Muscle layer of duodenum (tissue), 2 donors: Measurements from ENCODE around the gene HPS6.
"Not testable (repeated sequence)": the region's sequence is repeated elsewhere in the genome, so short reads cannot be mapped to it uniquely, and the experiment has no call there.

Experiments used
- H3K27ac ChIP-seq: one replicate; pipeline ENCODE4 v1.7.0; 2013; ENCODE audit warnings: mild to moderate bottlenecking, low read length
- H3K27me3 ChIP-seq: one replicate; pipeline ENCODE4 v1.7.0; 2013; ENCODE audit warnings: low read depth, mild to moderate bottlenecking, control low read depth, low read length
- H3K36me3 ChIP-seq, 2 donors: one replicate each; pipeline ENCODE4 v1.7.0; 2013; ENCODE audit warnings: low read length in 2 of 2, control low read depth in 1 of 2, mild to moderate bottlenecking in 1 of 2; ENCODE audit not compliant: insufficient read depth in 2 of 2, control insufficient read depth in 1 of 2
- H3K4me1 ChIP-seq, 2 donors: one replicate each; pipeline ENCODE4 v1.7.0; 2013; ENCODE audit warnings: low read length in 2 of 2, mild to moderate bottlenecking in 2 of 2, control low read depth in 1 of 2, moderate library complexity in 1 of 2; ENCODE audit not compliant: insufficient read depth in 2 of 2, control insufficient read depth in 1 of 2
- H3K4me3 ChIP-seq, 2 donors: one replicate each; pipeline ENCODE4 v1.7.0; 2013; ENCODE audit warnings: low read length in 2 of 2, low read depth in 1 of 2, mild to moderate bottlenecking in 1 of 2
- H3K9me3 ChIP-seq, 2 donors: one replicate each; pipeline ENCODE4 v1.7.0; 2013; ENCODE audit warnings: low read length in 2 of 2, control low read depth in 1 of 2, mild to moderate bottlenecking in 1 of 2; ENCODE audit not compliant: control insufficient read depth in 1 of 2
- donor health status: healthy.

HPS6 gene

GRCh38 chr10:102064868-102065560 lies at the start of gene HPS6:
TSS of gene HPS6 (plus strand) at chr10:102065349. CDS start at chr10:102065475, 126 bp downstream.
- H3K27ac ChIP-seq = peak within 1 kb of the TSS; percentile 60
- no peaks in the 10 kb centered on the region for H3K9me3 ChIP-seq
- peaks cover 10 to 21% of the 10 kb centered on the region in 2 donors for H3K4me1 ChIP-seq
- peak within 1 kb of the TSS; percentile 65 to 97 for H3K4me3 ChIP-seq
- no peaks in the 10 kb centered on the region for H3K27me3 ChIP-seq
- H3K36me3 ChIP-seq = peaks cover 0 to 4% of the 10 kb centered on the region in 2 donors

GRCh38 chr10:102016416-102016815 lies 48.7 kb upstream of the HPS6 start:
- H3K27ac ChIP-seq = no peak overlapping the region
- H3K36me3 ChIP-seq = peaks cover 23 to 48% of the 10 kb centered on the region in 2 donors
- no peaks in the 10 kb centered on the region for H3K9me3 ChIP-seq
- no peak overlapping the region for H3K4me3 ChIP-seq
- no peaks in the 10 kb centered on the region for H3K27me3 ChIP-seq
- no peaks in the 10 kb centered on the region for H3K4me1 ChIP-seq

GRCh38 chr10:102017295-102017694 lies 47.9 kb upstream of the HPS6 start:
- Histone ChIP-seq H3K27me3 (no peaks in the 10 kb centered on the region), H3K4me3 (no peak overlapping the region), H3K4me1 (no peaks in the 10 kb centered on the region), H3K27ac (no peak overlapping the region), H3K9me3 (no peaks in the 10 kb centered on the region), H3K36me3 (peaks cover 23 to 43% of the 10 kb centered on the region in 2 donors)

- no peaks in the 10 kb centered on the region for H3K27me3 ChIP-seq
- peaks cover 16 to 46% of the 10 kb centered on the region in 2 donors for H3K36me3 ChIP-seq
- H3K4me1 ChIP-seq = no peaks in the 10 kb centered on the region
- no peak overlapping the region for H3K4me3 ChIP-seq
- H3K27ac ChIP-seq = no peak overlapping the region
- no peaks in the 10 kb centered on the region for H3K9me3 ChIP-seq
These were observed 44.2 kb upstream of the HPS6 start for GRCh38 chr10:102020938-102021337.

- Histone ChIP-seq H3K9me3 (no peaks in the 10 kb centered on the region), H3K4me1 (no peaks in the 10 kb centered on the region), H3K36me3 (peaks cover 27 to 68% of the 10 kb centered on the region in 2 donors), H3K27ac (no peak overlapping the region), H3K27me3 (no peaks in the 10 kb centered on the region), H3K4me3 (no peak overlapping the region)
These were observed 40.4 kb upstream of the HPS6 start for GRCh38 chr10:102024799-102025198.

- Histone ChIP-seq H3K4me1 (no peaks in the 10 kb centered on the region), H3K36me3 (peaks cover 27 to 72% of the 10 kb centered on the region in 2 donors), H3K4me3 (no peak overlapping the region), H3K27ac (no peak overlapping the region), H3K27me3 (no peaks in the 10 kb centered on the region), H3K9me3 (no peaks in the 10 kb centered on the region)
These were observed 37.9 kb upstream of the HPS6 start for GRCh38 chr10:102027261-102027660.

GRCh38 chr10:102033787-102034186 lies 31.4 kb upstream of the HPS6 start:
- Histone ChIP-seq H3K36me3 (peaks cover 16 to 37% of the 10 kb centered on the region in 2 donors), H3K4me3 (no peak overlapping the region)

GRCh38 chr10:102035807-102036206 lies 29.3 kb upstream of the HPS6 start:
- H3K36me3 ChIP-seq = peaks cover 7 to 25% of the 10 kb centered on the region in 2 donors

More at GRCh38 chr10:102033787-102034186, 31.4 kb upstream of the HPS6 start:
- Histone ChIP-seq H3K27me3 (no peaks in the 10 kb centered on the region), H3K27ac (no peak overlapping the region), H3K9me3 (no peaks in the 10 kb centered on the region), H3K4me1 (no peaks in the 10 kb centered on the region)

GRCh38 chr10:102038410-102038809 lies 26.7 kb upstream of the HPS6 start:
- H3K27ac ChIP-seq = no peak overlapping the region
- H3K27me3 ChIP-seq = no peaks in the 10 kb centered on the region
- no peaks in the 10 kb centered on the region for H3K9me3 ChIP-seq
- H3K36me3 ChIP-seq = peaks cover 0 to 7% of the 10 kb centered on the region in 2 donors
- H3K4me3 ChIP-seq = no peak overlapping the region
- H3K4me1 ChIP-seq = peaks cover 0 to 4% of the 10 kb centered on the region in 2 donors

More at GRCh38 chr10:102035807-102036206, 29.3 kb upstream of the HPS6 start:
- H3K27ac ChIP-seq, H3K4me3 ChIP-seq, H3K4me1 ChIP-seq, H3K27me3 ChIP-seq, H3K9me3 ChIP-seq: not testable (repeated sequence)

GRCh38 chr10:102040305-102041050 lies 24.7 kb upstream of the HPS6 start:
- Histone ChIP-seq H3K9me3 (no peaks in the 10 kb centered on the region), H3K27ac (no peak overlapping the region), H3K4me3 (no peak overlapping the region), H3K27me3 (no peaks in the 10 kb centered on the region), H3K36me3 (peaks cover 0 to 7% of the 10 kb centered on the region in 2 donors), H3K4me1 (peaks cover 0 to 4% of the 10 kb centered on the region in 2 donors)

- H3K27ac ChIP-seq = no peak overlapping the region
- no peaks in the 10 kb centered on the region for H3K36me3 ChIP-seq
These were observed 19.9 kb upstream of the HPS6 start for GRCh38 chr10:102045292-102045691.

More at GRCh38 chr10:102045292-102045691, 19.9 kb upstream of the HPS6 start:
- peaks cover 0 to 4% of the 10 kb centered on the region in 2 donors for H3K4me1 ChIP-seq
- H3K27me3 ChIP-seq = no peaks in the 10 kb centered on the region
- H3K4me3 ChIP-seq = no peak overlapping the region
- H3K9me3 ChIP-seq = no peaks in the 10 kb centered on the region
